GM10847 (cell line): ENCODE measurements around the gene ZNF490.

ENCODE experiments used
- POLR2A ChIP-seq: IDR thresholded peaks from 2 replicates; pipeline ENCODE4 v1.6.1; 2011; ENCODE audit not compliant: insufficient read length; ENCODE audit errors: extremely low read depth

ZNF490 gene

GRCh38 chr19:12564016-12564664 lies 46.5 kb downstream of the ZNF490 start:
- no peak for TF ChIP-seq POLR2A

GRCh38 chr19:12555456-12555930 lies 55.1 kb downstream of the ZNF490 start:
- no peak for TF ChIP-seq POLR2A

DNA sequence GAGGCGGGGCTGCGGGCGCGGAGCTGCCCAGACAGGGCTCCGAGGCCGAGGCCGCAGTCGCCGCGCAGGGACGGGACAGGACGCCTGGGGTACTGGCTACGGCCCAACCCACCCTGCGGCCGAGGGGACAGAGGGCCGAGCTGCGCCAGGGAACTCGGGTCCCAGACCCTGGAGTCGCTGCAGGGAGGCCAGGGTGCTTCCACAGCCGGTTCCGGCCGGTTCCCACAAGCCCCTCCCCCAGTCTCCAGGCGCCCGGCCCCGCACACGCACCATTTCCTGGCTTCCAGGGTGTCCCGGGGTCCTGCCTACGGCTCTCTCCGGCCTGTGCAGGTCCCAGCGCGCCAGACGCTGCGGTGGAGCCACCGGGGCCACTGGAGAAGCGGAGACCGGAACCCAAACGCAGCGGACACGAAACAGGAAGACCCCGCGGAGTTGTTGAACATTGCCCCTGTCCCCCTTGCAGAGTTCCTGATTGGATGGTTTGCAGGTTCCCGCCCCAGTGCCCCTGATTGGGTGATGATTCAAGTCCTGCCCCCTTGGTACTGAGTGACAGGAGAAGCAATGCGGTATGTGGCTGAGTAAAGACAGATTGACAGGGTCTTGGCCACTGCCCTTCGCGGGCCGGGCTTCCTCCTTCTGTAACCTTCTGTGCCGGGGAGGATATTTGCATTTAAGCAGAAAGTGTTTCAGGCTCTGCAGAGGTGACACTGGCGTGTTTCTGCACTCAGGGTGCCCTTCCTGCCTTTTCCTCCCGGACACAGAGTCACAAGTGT lies 59.4 kb downstream of the ZNF490 start, which contains the start of gene ZNF564:
Gene ZNF564, minus strand, starts transcription at position 423 of the 773 bp plus-strand sequence. Its CDS starts 150 bp downstream, at position 273.
- TF ChIP-seq POLR2A: peak; percentile 77

DNA sequence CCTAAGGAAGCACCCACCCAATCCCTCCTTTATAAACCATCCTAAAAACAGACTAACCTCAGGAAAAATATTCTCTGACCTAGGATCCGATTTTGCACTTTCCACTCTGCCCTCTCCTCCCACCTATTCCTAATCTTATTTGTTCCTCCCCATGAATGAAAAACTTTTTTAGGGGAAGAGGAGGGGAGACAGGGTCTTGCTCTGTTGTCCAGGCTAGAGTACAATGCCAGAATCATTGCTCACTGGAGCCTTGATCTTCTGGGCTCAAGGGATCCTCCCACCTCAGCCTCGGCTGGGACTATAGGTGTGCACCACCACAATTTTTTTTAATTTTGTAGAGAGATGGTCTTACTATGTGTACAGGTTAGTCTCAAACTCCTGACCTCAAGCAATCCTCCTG lies 63.7 kb downstream of the ZNF490 start:
- TF ChIP-seq POLR2A: no peak

- TF ChIP-seq POLR2A: no peak
These were observed 64.5 kb downstream of the ZNF490 start for GRCh38 chr19:12546068-12546467.

DNA sequence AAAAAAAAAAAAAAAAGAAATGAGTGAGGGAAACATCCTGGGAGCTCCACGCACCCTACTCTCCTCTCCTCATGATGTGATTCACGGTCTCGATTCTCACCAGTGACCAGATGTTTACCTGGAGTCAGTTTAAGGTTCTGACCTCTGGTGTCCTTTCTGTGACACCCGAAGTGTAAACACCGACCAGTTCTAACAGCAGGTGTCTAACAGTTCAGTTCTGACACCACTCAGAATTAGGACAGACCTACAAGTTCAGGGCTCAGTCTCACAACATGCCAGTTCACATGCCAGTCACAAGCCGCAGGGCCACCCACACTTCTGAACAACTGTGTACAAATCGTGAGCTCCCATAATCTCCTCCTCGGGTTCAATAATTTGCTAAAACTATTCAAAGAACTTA lies 65.3 kb downstream of the ZNF490 start:
- no peak for TF ChIP-seq POLR2A

DNA sequence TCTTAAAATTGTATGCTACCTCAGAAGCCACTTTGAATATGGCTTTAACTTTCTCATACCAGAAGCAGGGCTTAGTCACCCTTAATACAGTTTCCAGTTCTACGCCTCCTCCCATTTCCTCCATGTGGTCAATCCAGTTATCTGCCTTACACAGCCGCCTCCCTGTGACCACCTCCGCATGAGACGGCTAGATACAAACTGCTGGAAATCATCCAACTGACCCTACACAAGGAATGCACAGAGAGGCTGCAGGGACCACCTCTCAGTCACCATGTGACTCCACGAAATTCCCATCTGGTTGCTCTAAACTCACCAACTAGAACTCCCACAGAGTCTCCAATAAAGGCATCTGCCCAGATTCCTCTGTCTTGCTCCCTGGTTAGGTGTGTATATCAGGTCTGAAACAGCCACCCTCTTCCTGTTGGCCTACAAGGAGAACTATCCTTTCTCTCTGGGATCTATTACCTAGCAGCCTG lies 66.2 kb downstream of the ZNF490 start:
- no peak for TF ChIP-seq POLR2A

GRCh38 chr19:12543855-12544254 lies 66.8 kb downstream of the ZNF490 start:
- no peak for TF ChIP-seq POLR2A
